Upper lobe of left lung (tissue), 6 donors: Measurements from ENCODE around the gene GCHFR. TPM values are rescaled to one million over a fixed set of nuclear protein-coding genes. Genes with fewer than 3 reads are reported as not detected.
A peak's percentile ranks its signal among the peaks of the same experiment; 100 is the strongest.

Source experiments
- ATAC-seq, 2 donors: fragments of 200-7000 bp; cut with Tn5 transposase; one replicate each; pipeline ENCODE4 v1.9.1; 2022; ENCODE audit warnings: mild to moderate bottlenecking in 2 of 2, moderate library complexity in 2 of 2; ENCODE audit not compliant: low FRiP score in 2 of 2
- DNase-seq, 2 donors: peaks; one replicate each; pipeline ENCODE4 v3.0.0-alpha.2; 2019 to 2020
- H3K27ac ChIP-seq, 4 donors: fragments of 200-600 bp; sonication (generic); one replicate each; pipeline ENCODE4 v1.5.1; 2016 to 2019
- H3K27me3 ChIP-seq, 4 donors: fragments of 200-600 bp; sonication (generic); one replicate each; pipeline ENCODE4 v1.5.1; 2017 to 2019
- H3K36me3 ChIP-seq, 4 donors: fragments of 200-600 bp; sonication (generic); one replicate each; pipeline ENCODE4 v1.5.1; 2016 to 2019
- H3K4me1 ChIP-seq, 4 donors: fragments of 200-600 bp; sonication (generic); one replicate each; pipeline ENCODE4 v1.5.1; 2018 to 2019
- H3K4me3 ChIP-seq, 4 donors: fragments of 200-600 bp; sonication (generic); one replicate each; pipeline ENCODE4 v1.5.1; 2017 to 2019; ENCODE audit warnings: mild to moderate bottlenecking in 2 of 4, moderate library complexity in 1 of 4
- H3K9me3 ChIP-seq, 4 donors: fragments of 200-600 bp; sonication (generic); one replicate each; pipeline ENCODE4 v1.5.1; 2018 to 2019
- CTCF ChIP-seq, 6 experiments: fragments of 450-650 bp in 4 of 6; fragments of 200-600 bp in 2 of 6; sonication (generic) in 2 of 6; IDR thresholded peaks; one replicate each; pipeline ENCODE4 v1.5.1; 2016 to 2019; ENCODE audit warnings: antibody characterized with exemption in 6 of 6
- EP300 ChIP-seq, 4 donors: sonication (generic); formaldehyde crosslinking; IDR thresholded peaks; one replicate each; pipeline ENCODE4 v1.5.1; 2017; ENCODE audit warnings: antibody characterized with exemption in 4 of 4, control low read depth in 2 of 4
- POLR2A ChIP-seq, 4 donors: fragments of 450-650 bp; IDR thresholded peaks; one replicate each; pipeline ENCODE4 v1.5.1; 2016 to 2017; ENCODE audit warnings: antibody characterized with exemption in 4 of 4, mild to moderate bottlenecking in 2 of 4
- POLR2AphosphoS5 ChIP-seq, 2 donors: sonication (generic); formaldehyde crosslinking; IDR thresholded peaks; one replicate each; pipeline ENCODE4 v1.5.1; 2017; ENCODE audit warnings: antibody characterized with exemption in 2 of 2
- WGBS, 2 donors: methylation state at CpG; one replicate each; pipeline ENCODE4 v1.1.5; 2017 to 2018; 5-methylcytosine and 5-hydroxymethylcytosine counted together
- total RNA-seq, 6 donors: library from RNA; depleted of rRNA in 4 of 6; stranded (reverse); fragments of >200 nt in 4 of 6; gene quantifications; one replicate each; pipeline versions ENCODE4 v1.1.0 to v1.2.1, GENCODE V29; 2016 to 2021
- donor health status: DM: no; HTN: no; CAD: no; lungs with moderate emphysema.
- donor health status: DM: no; HTN: yes; CAD: no; lungs with severe emphysema.

The GCHFR gene
- total RNA-seq, 6 donors from 2014 or later = 84.9 to 206 (median 105) TPM

- peak; percentile 99 to 100 for ATAC-seq
- no peaks in the 10 kb centered on the region for H3K27me3 ChIP-seq
- H3K36me3 ChIP-seq = peaks cover 6 to 24% (median 13%) of the 10 kb centered on the region in 4 donors
- H3K4me1 ChIP-seq = peaks cover 10 to 24% (median 20%) of the 10 kb centered on the region in 4 donors
- peak within 1 kb of the TSS; percentile 75 to 97 (median 89) for H3K4me3 ChIP-seq
- peak; percentile 96 to 99 for DNase-seq
- H3K9me3 ChIP-seq = no peaks in the 10 kb centered on the region
- peak within 1 kb of the TSS; percentile 79 to 93 (median 90) for H3K27ac ChIP-seq
- 1 to 2% methylated on average over 20 to 66 of the region's 66 CpGs for WGBS, 2 donors
- TF ChIP-seq CTCF (IDR thresholded peaks at IDR 0.05) (peak in 5 of 6 experiments; percentile 23 to 54 (median 31)), POLR2AphosphoS5 (IDR thresholded peaks at IDR 0.05) (peak; percentile 85), EP300 (IDR thresholded peaks at IDR 0.05) (no peak), POLR2A (IDR thresholded peaks at IDR 0.05) (peak in 3 of 4 donors; percentile 51 to 90 (median 85))
These were observed 8.7 kb upstream of the GCHFR start, which contains the start of gene RMDN3 for GRCh38 chr15:40754883-40755811. Gene RMDN3, minus strand, starts transcription at chr15:40755254. Its CDS starts 471 bp downstream, at chr15:40754783.

GRCh38 chr15:40755812-40756208, 8.1 kb upstream of the GCHFR start:
- no peaks in the 10 kb centered on the region for H3K9me3 ChIP-seq
- ATAC-seq (no peak), DNase-seq (no peak)
- WGBS, 2 donors = 68 to 75% methylated on average over 10 of the region's 10 CpGs
- H3K36me3 ChIP-seq = peaks cover 5 to 17% (median 10%) of the 10 kb centered on the region in 4 donors
- peak overlapping the region; percentile 75 to 97 (median 89) for H3K4me3 ChIP-seq
- TF ChIP-seq EP300 (IDR thresholded peaks at IDR 0.05) = no peak
- no peak for TF ChIP-seq POLR2AphosphoS5 (IDR thresholded peaks at IDR 0.05)
- no peak for TF ChIP-seq POLR2A (IDR thresholded peaks at IDR 0.05)
- no peak for TF ChIP-seq CTCF (IDR thresholded peaks at IDR 0.05)
- H3K27ac ChIP-seq = peak overlapping the region; percentile 79 to 93 (median 90)
- no peaks in the 10 kb centered on the region for H3K27me3 ChIP-seq
- peaks cover 10 to 24% (median 20%) of the 10 kb centered on the region in 4 donors for H3K4me1 ChIP-seq

GRCh38 chr15:40756938-40757337, 6.9 kb upstream of the GCHFR start:
- Histone ChIP-seq H3K27ac (no peak overlapping the region), H3K36me3 (peaks cover 0 to 6% (median 2%) of the 10 kb centered on the region in 4 donors), H3K4me3 (no peak overlapping the region), H3K9me3 (no peaks in the 10 kb centered on the region), H3K27me3 (no peaks in the 10 kb centered on the region), H3K4me1 (peaks cover 10 to 24% (median 20%) of the 10 kb centered on the region in 4 donors)
- TF ChIP-seq EP300 (IDR thresholded peaks at IDR 0.05) (no peak), POLR2A (IDR thresholded peaks at IDR 0.05) (no peak), CTCF (IDR thresholded peaks at IDR 0.05) (no peak), POLR2AphosphoS5 (IDR thresholded peaks at IDR 0.05) (no peak)
- ATAC-seq (no peak), DNase-seq (no peak)
- WGBS, 2 donors = 33 to 55% methylated on average over 6 of the region's 6 CpGs

- no peaks in the 10 kb centered on the region for H3K36me3 ChIP-seq
- DNase-seq (no peak), ATAC-seq (no peak)
- H3K9me3 ChIP-seq = no peaks in the 10 kb centered on the region
- no peaks in the 10 kb centered on the region for H3K27me3 ChIP-seq
- H3K27ac ChIP-seq = no peak overlapping the region
- peaks cover 20 to 30% (median 21%) of the 10 kb centered on the region in 4 donors for H3K4me1 ChIP-seq
- no peak overlapping the region for H3K4me3 ChIP-seq
- WGBS, 2 donors = 94 to 96% methylated on average over 5 of the region's 5 CpGs
- TF ChIP-seq POLR2A (IDR thresholded peaks at IDR 0.05) (no peak), POLR2AphosphoS5 (IDR thresholded peaks at IDR 0.05) (no peak)
These were observed 3.9 kb upstream of the GCHFR start for GRCh38 chr15:40759961-40760360.
